Activated T-cell treated with anti-CD3 and anti-CD28 coated beads, Interleukin-2, amount 50 U/mL, for 4 hours (primary cell): ENCODE data around the gene TULP1. TPM values are rescaled to one million over a fixed set of nuclear protein-coding genes. Genes with fewer than 3 reads are reported as not detected.

ENCODE experiments used
- ATAC-seq, 2 donors: fragments of 200-7000 bp; cut with Tn5 transposase; one replicate each; pipeline ENCODE4 v1.10.0; 2021
- DNase-seq: peaks from one replicate; pipeline ENCODE4 v3.0.0-alpha.2; 2020
- H3K27me3 Mint-ChIP-seq: one replicate; pipeline ENCODE4 v1.8.0; 2021; ENCODE audit warnings: low read depth, mixed read lengths
- H3K36me3 Mint-ChIP-seq: one replicate; pipeline ENCODE4 v1.8.0; 2022; ENCODE audit warnings: mixed read lengths; ENCODE audit not compliant: insufficient read depth
- H3K4me1 Mint-ChIP-seq: one replicate; pipeline ENCODE4 v1.8.0; 2021; ENCODE audit warnings: low read depth, mixed read lengths
- H3K4me3 Mint-ChIP-seq: one replicate; pipeline ENCODE4 v1.8.0; 2021; ENCODE audit warnings: mild to moderate bottlenecking, moderate library complexity, mixed read lengths
- H3K9me3 Mint-ChIP-seq: one replicate; pipeline ENCODE4 v1.8.0; 2021; ENCODE audit warnings: mixed read lengths
- total RNA-seq, 3 donors: library from RNA; stranded (reverse); gene quantifications; one replicate each; pipeline ENCODE4 v1.2.1, GENCODE V29; 2021

TULP1 gene
- total RNA-seq, 3 donors from 2014 or later = not detected

GRCh38 chr6:35487658-35488516 is 24.8 kb downstream of the TULP1 start:
- Mint-ChIP-seq H3K4me1 (peaks cover 4% of the 10 kb centered on the region), H3K36me3 (no peaks in the 10 kb centered on the region), H3K4me3 (no peak overlapping the region), H3K9me3 (no peaks in the 10 kb centered on the region), H3K27me3 (no peaks in the 10 kb centered on the region)
- ATAC-seq (no peak), DNase-seq (no peak)

GRCh38 chr6:35486005-35486925 is 26.4 kb downstream of the TULP1 start:
- H3K27me3 Mint-ChIP-seq = no peaks in the 10 kb centered on the region

GRCh38 chr6:35485402-35485877 is 27.3 kb downstream of the TULP1 start:
- no peak overlapping the region for H3K4me3 Mint-ChIP-seq
- DNase-seq (no peak), ATAC-seq (no peak)
- H3K27me3 Mint-ChIP-seq = no peaks in the 10 kb centered on the region
- no peaks in the 10 kb centered on the region for H3K36me3 Mint-ChIP-seq
- H3K9me3 Mint-ChIP-seq = no peaks in the 10 kb centered on the region
- peaks cover 3% of the 10 kb centered on the region for H3K4me1 Mint-ChIP-seq

More at GRCh38 chr6:35486005-35486925, 26.4 kb downstream of the TULP1 start:
- Mint-ChIP-seq H3K9me3 (no peaks in the 10 kb centered on the region), H3K4me3 (no peak overlapping the region), H3K4me1 (peaks cover 4% of the 10 kb centered on the region), H3K36me3 (no peaks in the 10 kb centered on the region)
- DNase-seq (no peak), ATAC-seq (no peak)

GRCh38 chr6:35484921-35485392 is 27.7 kb downstream of the TULP1 start:
- Mint-ChIP-seq H3K4me3 (no peak overlapping the region), H3K27me3 (no peaks in the 10 kb centered on the region), H3K36me3 (no peaks in the 10 kb centered on the region), H3K9me3 (no peaks in the 10 kb centered on the region), H3K4me1 (peaks cover 3% of the 10 kb centered on the region)
- no peak for DNase-seq
- ATAC-seq = peak in 1 of 2 donors; percentile 12

- H3K27me3 Mint-ChIP-seq = no peaks in the 10 kb centered on the region
- no peaks in the 10 kb centered on the region for H3K9me3 Mint-ChIP-seq
- DNase-seq (no peak), ATAC-seq (no peak)
- no peaks in the 10 kb centered on the region for H3K36me3 Mint-ChIP-seq
- H3K4me3 Mint-ChIP-seq = no peak overlapping the region
- peaks cover 3% of the 10 kb centered on the region for H3K4me1 Mint-ChIP-seq
These were observed 28.6 kb downstream of the TULP1 start for GRCh38 chr6:35483893-35484645.

GRCh38 chr6:35483490-35483889 is 29.2 kb downstream of the TULP1 start:
- ATAC-seq = no peak
- peaks cover 3% of the 10 kb centered on the region for H3K4me1 Mint-ChIP-seq
- no peaks in the 10 kb centered on the region for H3K9me3 Mint-ChIP-seq
- no peak for DNase-seq
- H3K4me3 Mint-ChIP-seq = no peak overlapping the region
- H3K27me3 Mint-ChIP-seq = no peaks in the 10 kb centered on the region
- no peaks in the 10 kb centered on the region for H3K36me3 Mint-ChIP-seq

- Mint-ChIP-seq H3K36me3 (no peaks in the 10 kb centered on the region), H3K4me1 (peaks cover 2% of the 10 kb centered on the region), H3K27me3 (no peaks in the 10 kb centered on the region), H3K4me3 (no peak overlapping the region), H3K9me3 (no peaks in the 10 kb centered on the region)
- ATAC-seq = no peak
- DNase-seq = no peak
These were observed 29.6 kb downstream of the TULP1 start for GRCh38 chr6:35483062-35483461.

GRCh38 chr6:35481226-35481625 is 31.5 kb downstream of the TULP1 start:
- Mint-ChIP-seq H3K4me3 (no peak overlapping the region), H3K4me1 (no peaks in the 10 kb centered on the region), H3K27me3 (no peaks in the 10 kb centered on the region), H3K9me3 (no peaks in the 10 kb centered on the region), H3K36me3 (no peaks in the 10 kb centered on the region)
- no peak for ATAC-seq
- DNase-seq = no peak

GRCh38 chr6:35480176-35480575 is 32.5 kb downstream of the TULP1 start:
- no peaks in the 10 kb centered on the region for H3K9me3 Mint-ChIP-seq
- H3K4me1 Mint-ChIP-seq = no peaks in the 10 kb centered on the region
- H3K36me3 Mint-ChIP-seq = no peaks in the 10 kb centered on the region
- ATAC-seq (no peak), DNase-seq (no peak)
- no peak overlapping the region for H3K4me3 Mint-ChIP-seq
- no peaks in the 10 kb centered on the region for H3K27me3 Mint-ChIP-seq

- no peaks in the 10 kb centered on the region for H3K27me3 Mint-ChIP-seq
- peaks cover 2% of the 10 kb centered on the region for H3K36me3 Mint-ChIP-seq
- DNase-seq (no peak), ATAC-seq (no peak)
- H3K4me3 Mint-ChIP-seq = no peak overlapping the region
- H3K4me1 Mint-ChIP-seq = no peaks in the 10 kb centered on the region
- H3K9me3 Mint-ChIP-seq = no peaks in the 10 kb centered on the region
These were observed 34.4 kb downstream of the TULP1 start for GRCh38 chr6:35478259-35478658.

GRCh38 chr6:35477551-35478179 is 35.0 kb downstream of the TULP1 start:
- Mint-ChIP-seq H3K4me3 (no peak overlapping the region), H3K4me1 (no peaks in the 10 kb centered on the region), H3K36me3 (peaks cover 4% of the 10 kb centered on the region), H3K9me3 (no peaks in the 10 kb centered on the region), H3K27me3 (no peaks in the 10 kb centered on the region)
- no peak for ATAC-seq
- no peak for DNase-seq

GRCh38 chr6:35477028-35477427 is 35.7 kb downstream of the TULP1 start:
- peaks cover 4% of the 10 kb centered on the region for H3K4me1 Mint-ChIP-seq
- no peaks in the 10 kb centered on the region for H3K27me3 Mint-ChIP-seq

GRCh38 chr6:35476004-35476403 is 36.7 kb downstream of the TULP1 start:
- no peaks in the 10 kb centered on the region for H3K27me3 Mint-ChIP-seq
- no peak overlapping the region for H3K4me3 Mint-ChIP-seq
- no peak for DNase-seq
- ATAC-seq = no peak
- peaks cover 17% of the 10 kb centered on the region for H3K36me3 Mint-ChIP-seq
- no peaks in the 10 kb centered on the region for H3K9me3 Mint-ChIP-seq
- peaks cover 14% of the 10 kb centered on the region for H3K4me1 Mint-ChIP-seq

More at GRCh38 chr6:35477028-35477427, 35.7 kb downstream of the TULP1 start:
- no peak for ATAC-seq
- Mint-ChIP-seq H3K36me3 (peaks cover 8% of the 10 kb centered on the region), H3K4me3 (no peak overlapping the region), H3K9me3 (no peaks in the 10 kb centered on the region)
- no peak for DNase-seq
